Muscle layer of colon (tissue), 2 donors: ENCODE measurements around the gene TXNDC5.

Experiments used
- H3K27ac ChIP-seq: one replicate; pipeline ENCODE4 v1.7.0; 2013; ENCODE audit warnings: low read depth, mild to moderate bottlenecking, low read length, moderate library complexity
- H3K27me3 ChIP-seq, 2 donors: one replicate each; pipeline ENCODE4 v1.7.0; 2013; ENCODE audit warnings: low read length in 2 of 2, mild to moderate bottlenecking in 2 of 2; ENCODE audit not compliant: insufficient read depth in 2 of 2, control insufficient read depth in 1 of 2
- H3K36me3 ChIP-seq: one replicate; pipeline ENCODE4 v1.7.0; 2013; ENCODE audit warnings: mild to moderate bottlenecking, low read length; ENCODE audit not compliant: insufficient read depth
- H3K4me1 ChIP-seq: one replicate; pipeline ENCODE4 v1.7.0; 2013; ENCODE audit warnings: mild to moderate bottlenecking, low read length; ENCODE audit not compliant: insufficient read depth
- H3K4me3 ChIP-seq, 2 donors: one replicate each; pipeline ENCODE4 v1.7.0; 2013; ENCODE audit warnings: low read length in 2 of 2, low read depth in 1 of 2, mild to moderate bottlenecking in 1 of 2, moderate library complexity in 1 of 2
- H3K9ac ChIP-seq: one replicate; pipeline ENCODE4 v1.7.0; 2013; ENCODE audit warnings: low read length
- H3K9me3 ChIP-seq: one replicate; pipeline ENCODE4 v1.7.0; 2013; ENCODE audit warnings: mild to moderate bottlenecking, low read length
- donor health status: abdominal sarcoma.
- donor health status: Adenocarcinoma of cecum.

The TXNDC5 gene

DNA sequence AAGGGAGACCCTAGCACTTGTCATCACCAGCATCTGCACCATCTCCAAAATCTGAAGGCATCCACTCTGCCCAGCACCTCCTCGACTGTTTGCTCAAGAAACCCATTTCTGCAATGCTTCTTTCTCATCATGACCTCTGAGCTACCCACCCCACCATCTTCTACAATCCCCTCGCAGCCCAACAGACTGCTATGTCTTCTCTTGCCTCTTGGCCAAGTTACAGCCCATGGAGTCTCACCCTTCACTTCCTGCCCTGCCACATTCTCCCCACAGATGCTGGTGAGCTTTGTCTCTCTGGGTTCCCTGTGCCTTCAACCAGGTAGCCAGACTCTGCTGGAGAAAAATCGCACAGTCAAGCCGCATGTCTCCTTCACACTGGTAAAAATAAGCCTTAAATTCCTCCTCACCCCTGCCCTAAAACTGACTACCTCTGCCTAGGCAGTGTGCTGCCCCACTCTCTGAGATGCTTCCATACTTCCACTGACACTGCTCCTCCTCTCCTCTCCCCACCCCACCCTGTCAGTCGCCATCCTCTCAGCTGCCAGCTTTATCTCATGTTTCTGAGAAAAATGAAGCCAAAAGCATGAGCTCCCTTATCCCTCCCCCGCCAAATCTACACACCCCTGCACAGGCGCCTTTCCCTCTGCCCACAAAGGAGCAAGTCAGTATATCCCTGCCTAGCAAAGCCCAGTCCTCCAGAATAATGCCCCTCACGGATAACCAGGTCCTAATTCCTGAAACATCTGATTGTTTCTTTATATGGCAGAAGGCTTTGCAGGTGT, 2.3 kb upstream of the TXNDC5 start:
- Histone ChIP-seq H3K4me3 (no peak overlapping the region), H3K36me3 (no peaks in the 10 kb centered on the region), H3K4me1 (peaks cover 11% of the 10 kb centered on the region), H3K27ac (no peak overlapping the region), H3K9ac (no peak overlapping the region), H3K27me3 (no peaks in the 10 kb centered on the region), H3K9me3 (no peaks in the 10 kb centered on the region)

DNA sequence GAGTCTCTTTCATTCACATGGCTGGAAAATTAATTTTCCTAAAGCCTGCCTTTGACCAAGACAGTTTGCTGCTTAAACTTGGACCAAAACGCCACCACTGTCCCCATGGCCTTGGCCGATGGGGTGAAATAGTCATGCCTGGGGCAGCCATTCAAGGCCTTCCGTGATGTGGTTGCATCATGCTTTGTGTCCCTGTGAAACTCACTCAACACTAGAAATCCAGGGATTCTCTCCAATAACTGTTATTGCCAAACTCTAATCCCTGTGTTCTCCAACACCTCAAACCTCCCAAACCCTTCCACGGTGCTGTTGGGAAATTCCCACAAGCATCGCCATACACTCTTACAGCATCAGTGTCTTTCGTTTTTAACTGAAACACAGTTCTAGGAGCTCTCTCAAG, 1.4 kb upstream of the TXNDC5 start:
- no peaks in the 10 kb centered on the region for H3K36me3 ChIP-seq
- H3K4me1 ChIP-seq: peaks cover 11% of the 10 kb centered on the region
- no peaks in the 10 kb centered on the region for H3K9me3 ChIP-seq
- H3K27me3 ChIP-seq: no peaks in the 10 kb centered on the region
- H3K27ac ChIP-seq: no peak overlapping the region
- no peak overlapping the region for H3K9ac ChIP-seq
- H3K4me3 ChIP-seq: no peak overlapping the region

DNA sequence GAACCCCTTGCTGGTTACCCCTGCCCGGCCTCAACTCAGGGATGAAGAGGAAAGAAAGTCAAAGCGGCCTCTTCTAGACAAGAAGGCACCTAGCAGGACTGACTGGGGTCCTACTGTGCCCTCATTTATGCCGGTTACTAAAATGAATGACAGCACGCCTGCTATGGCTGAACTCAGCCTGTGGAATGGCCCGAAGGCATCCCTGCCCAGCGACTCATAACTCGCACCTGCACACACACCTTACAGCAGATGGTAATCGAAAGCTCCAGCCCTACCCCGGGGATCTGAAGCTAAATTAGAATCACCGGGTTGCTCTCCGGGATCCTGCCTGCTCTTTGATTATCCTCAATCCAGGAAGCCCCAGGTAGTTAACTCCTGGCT, 747 bp upstream of the TXNDC5 start:
- Histone ChIP-seq H3K4me3 (peak overlapping the region; percentile 43 to 70), H3K4me1 (peaks cover 11% of the 10 kb centered on the region), H3K27me3 (no peaks in the 10 kb centered on the region), H3K9me3 (no peaks in the 10 kb centered on the region), H3K9ac (peak overlapping the region; percentile 71), H3K27ac (no peak overlapping the region), H3K36me3 (no peaks in the 10 kb centered on the region)

DNA sequence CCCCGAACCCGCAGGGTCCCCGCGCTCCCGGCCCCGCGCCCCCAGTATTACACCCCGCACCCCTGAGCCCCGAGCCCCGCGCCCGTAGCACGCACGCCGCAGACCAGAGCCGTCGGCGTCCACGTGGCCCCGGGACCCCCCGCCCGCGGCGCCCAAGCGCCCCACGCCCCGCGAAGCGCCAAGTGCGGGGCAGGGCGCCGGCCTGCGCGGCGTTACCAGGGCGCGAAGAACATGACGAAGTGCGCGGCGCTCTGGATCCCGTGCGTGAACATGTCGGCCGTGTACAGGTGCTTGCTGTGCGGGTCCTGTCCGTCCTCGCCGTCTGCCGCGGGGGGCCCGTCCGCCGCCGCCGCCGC, 312 bp downstream of the TXNDC5 start:
- peak overlapping the region in 1 of 2 donors; percentile 71 for H3K4me3 ChIP-seq
- no peak overlapping the region for H3K27ac ChIP-seq
- H3K4me1 ChIP-seq: peaks cover 11% of the 10 kb centered on the region
- no peaks in the 10 kb centered on the region for H3K36me3 ChIP-seq
- no peaks in the 10 kb centered on the region for H3K9me3 ChIP-seq
- H3K9ac ChIP-seq: no peak overlapping the region
- no peaks in the 10 kb centered on the region for H3K27me3 ChIP-seq

DNA sequence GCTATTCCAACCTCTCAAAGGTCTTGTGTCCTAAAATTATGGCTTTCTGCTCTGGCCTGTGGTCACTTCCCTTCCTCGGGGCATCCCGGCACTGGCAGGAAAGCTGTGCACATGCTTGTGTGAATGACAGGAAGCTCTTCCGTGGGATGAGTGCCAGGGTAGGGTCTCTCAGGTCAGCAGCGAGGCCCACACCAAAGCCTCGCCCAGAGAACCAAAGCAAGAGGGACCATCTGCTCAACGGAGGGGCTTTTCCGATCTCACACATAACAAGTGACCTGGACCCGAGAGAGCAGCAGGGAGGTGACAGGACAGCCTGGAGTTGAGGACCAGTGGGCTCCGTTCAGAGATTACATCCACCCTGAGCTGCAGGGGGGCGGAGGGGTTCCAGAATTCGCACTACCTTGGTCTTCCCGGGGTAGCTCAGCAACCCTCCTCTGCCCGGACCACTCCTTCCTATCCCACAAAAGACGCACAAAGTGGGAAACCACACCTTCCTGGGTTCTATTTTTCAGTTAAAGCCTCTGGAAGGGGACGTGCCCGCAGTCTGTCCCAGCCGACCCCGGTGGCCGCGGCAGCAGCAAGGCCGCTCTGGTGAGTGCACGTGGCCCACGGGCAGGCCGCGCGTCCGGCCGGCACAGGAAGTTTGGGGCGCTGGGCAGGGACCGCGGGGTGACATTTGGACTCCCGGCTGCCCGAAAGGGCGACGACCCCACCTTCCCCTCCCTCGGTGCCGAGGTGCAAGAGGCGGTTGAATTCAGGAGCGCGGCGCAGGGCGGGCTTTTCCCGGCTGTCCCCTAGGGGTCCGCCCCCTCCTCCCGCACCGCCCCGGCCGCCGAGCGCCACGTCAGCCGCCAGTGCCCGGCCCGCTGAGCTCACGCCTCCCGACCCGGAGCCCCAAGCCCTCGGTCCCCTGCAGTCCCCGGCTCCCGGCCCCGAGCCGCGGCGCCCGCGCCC, 988 bp downstream of the TXNDC5 start:
- Histone ChIP-seq H3K27me3 (no peaks in the 10 kb centered on the region), H3K9me3 (no peaks in the 10 kb centered on the region), H3K4me3 (peak overlapping the region; percentile 71 to 72), H3K27ac (no peak overlapping the region), H3K36me3 (no peaks in the 10 kb centered on the region), H3K9ac (peak overlapping the region; percentile 42), H3K4me1 (peaks cover 11% of the 10 kb centered on the region)

DNA sequence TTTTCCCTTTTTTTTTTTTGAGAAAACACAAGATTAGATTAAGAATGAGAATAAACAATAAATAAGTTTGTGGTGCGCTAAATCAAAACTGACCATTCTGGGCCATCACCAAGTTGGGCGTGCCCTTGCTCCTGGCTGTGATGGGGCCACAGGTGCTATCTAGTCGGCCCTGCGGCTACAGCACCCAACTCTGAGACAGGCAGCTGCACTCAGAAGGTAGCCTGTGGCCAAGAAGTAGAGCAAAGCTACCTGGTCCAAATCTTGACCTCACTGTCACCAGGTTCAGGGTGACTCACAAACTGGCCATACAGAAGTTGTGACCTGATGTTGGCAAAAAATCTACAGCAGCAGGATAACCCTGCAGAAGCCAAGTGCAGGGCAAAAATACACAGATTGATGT, 3.4 kb downstream of the TXNDC5 start:
- Histone ChIP-seq H3K9ac (no peak overlapping the region), H3K27ac (no peak overlapping the region), H3K4me1 (peaks cover 11% of the 10 kb centered on the region)

DNA sequence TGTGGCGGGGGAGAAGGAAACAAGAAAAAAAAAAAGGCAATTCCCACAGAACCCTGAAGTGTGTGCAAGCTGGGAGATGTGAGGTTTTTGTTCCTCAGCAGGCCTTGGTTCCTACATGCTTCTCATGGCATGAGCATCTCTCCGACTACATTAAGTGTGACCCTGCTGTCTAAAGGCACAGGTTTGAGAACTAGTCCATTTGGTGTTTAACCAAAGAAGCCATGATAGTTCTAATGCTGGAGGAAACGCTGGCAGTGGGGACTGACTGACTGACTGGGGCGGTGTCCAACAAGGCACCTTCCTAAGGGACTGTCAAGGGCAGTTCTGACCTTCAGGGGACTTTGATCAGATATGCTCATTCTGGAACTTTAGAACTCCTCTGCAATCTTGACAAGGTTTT, 3.8 kb downstream of the TXNDC5 start:
- Histone ChIP-seq H3K27me3 (no peaks in the 10 kb centered on the region), H3K9ac (no peak overlapping the region)

More for the DNA sequence above, 3.4 kb downstream of the TXNDC5 start:
- Histone ChIP-seq H3K27me3 (no peaks in the 10 kb centered on the region), H3K4me3 (no peak overlapping the region), H3K9me3 (no peaks in the 10 kb centered on the region), H3K36me3 (peaks cover 13% of the 10 kb centered on the region)

DNA sequence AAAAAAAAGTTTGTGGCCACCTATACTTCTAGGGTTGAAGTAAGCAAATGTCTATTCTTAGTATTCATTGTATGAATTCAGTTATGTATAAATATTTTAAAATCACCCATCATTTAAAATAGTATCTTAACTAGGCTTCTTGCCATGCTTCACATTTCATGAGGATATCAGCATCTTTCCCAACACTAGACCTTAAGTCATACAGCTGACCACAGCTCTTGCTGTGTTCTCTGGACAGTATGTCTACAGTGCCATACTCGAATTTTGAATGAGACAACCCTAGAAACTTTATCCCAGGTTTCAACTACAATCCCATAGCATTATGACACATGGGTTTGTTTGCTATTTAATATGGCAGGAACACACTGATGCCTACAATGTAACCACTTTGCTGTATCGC, 5.2 kb downstream of the TXNDC5 start:
- Histone ChIP-seq H3K36me3 (peaks cover 30% of the 10 kb centered on the region), H3K9me3 (no peaks in the 10 kb centered on the region), H3K4me3 (no peak overlapping the region), H3K27ac (no peak overlapping the region), H3K27me3 (no peaks in the 10 kb centered on the region), H3K4me1 (peaks cover 11% of the 10 kb centered on the region), H3K9ac (no peak overlapping the region)

More for the DNA sequence above, 3.8 kb downstream of the TXNDC5 start:
- Histone ChIP-seq H3K36me3 (peaks cover 17% of the 10 kb centered on the region), H3K4me1 (peaks cover 11% of the 10 kb centered on the region), H3K4me3 (no peak overlapping the region), H3K9me3 (no peaks in the 10 kb centered on the region), H3K27ac (no peak overlapping the region)

DNA sequence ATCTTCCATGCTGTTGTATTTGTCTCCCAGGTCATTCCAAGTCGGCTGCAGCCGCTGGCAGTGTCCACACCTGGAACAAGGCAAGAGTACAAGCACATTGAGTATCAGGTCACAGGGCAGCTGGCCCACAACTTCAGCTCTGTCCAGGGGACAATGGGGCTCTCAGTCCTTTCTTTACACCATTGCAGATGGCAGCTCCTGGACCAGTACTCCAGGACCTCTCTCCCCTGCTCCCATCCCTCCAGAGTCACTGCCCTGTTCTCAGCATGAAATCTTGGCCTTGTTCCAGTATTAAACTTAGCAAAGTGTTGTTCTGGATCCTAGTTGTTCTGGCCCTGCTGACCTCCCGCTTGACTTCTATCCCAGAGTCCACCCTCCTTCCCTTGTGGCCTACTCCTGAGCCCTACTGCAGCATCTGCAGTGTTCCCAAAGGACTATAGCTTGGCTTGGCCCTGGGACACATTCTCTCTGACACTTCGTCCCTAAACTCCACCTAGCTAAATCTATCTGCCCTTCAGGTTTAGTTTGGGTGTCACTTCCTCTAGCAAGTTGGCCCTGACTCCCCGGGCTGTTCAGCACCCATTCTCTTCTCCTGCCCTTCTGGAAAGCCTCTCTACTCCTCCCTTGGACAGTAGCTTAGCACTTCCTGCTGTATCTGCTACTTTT, 5.8 kb downstream of the TXNDC5 start:
- Histone ChIP-seq H3K9me3 (no peaks in the 10 kb centered on the region), H3K27me3 (no peaks in the 10 kb centered on the region), H3K9ac (no peak overlapping the region), H3K4me3 (no peak overlapping the region), H3K27ac (no peak overlapping the region), H3K4me1 (peaks cover 11% of the 10 kb centered on the region), H3K36me3 (peaks cover 30% of the 10 kb centered on the region)

DNA sequence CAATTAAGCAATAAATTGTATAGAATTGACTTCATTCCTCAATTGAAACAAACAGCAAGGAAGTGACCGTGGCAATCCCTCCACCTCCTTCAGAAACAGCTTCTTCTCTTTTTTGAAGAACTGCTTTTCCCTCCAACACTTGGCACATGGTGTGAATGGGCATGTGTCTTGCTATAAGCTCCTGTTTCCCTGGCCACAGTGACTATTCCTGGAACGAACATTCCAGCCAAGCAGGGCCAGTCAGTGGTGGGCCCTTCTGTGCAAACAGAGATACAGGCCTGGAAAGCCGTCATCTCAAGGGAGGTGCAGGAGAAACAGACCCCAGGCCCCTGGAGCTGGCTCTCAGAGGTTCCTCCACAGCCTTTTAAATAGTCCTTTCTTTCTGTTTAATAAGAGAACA, 6.9 kb downstream of the TXNDC5 start:
- Histone ChIP-seq H3K4me3 (no peak overlapping the region), H3K9ac (no peak overlapping the region), H3K9me3 (no peaks in the 10 kb centered on the region), H3K27me3 (no peaks in the 10 kb centered on the region), H3K4me1 (peaks cover 1% of the 10 kb centered on the region), H3K27ac (no peak overlapping the region), H3K36me3 (peaks cover 35% of the 10 kb centered on the region)

DNA sequence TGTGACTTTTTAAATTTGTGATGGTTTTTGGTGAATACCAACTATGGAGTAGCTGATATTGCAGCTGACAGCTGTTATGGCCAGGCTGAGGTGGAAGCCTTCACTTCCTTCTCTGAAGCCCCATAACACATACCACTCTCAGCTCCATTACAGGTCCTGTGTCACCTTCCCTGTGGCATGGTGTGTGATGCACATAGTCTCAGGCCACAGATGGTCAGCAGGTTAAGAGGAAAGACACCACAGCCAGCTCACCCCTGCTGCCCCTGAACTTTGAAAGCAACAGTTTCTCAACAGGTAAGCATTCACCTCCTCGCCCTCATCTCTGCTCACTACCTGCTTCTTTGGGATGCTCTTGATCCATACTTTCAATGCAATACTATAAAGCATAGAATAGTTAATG, 7.7 kb downstream of the TXNDC5 start:
- Histone ChIP-seq H3K4me3 (no peak overlapping the region), H3K9ac (no peak overlapping the region), H3K27me3 (no peaks in the 10 kb centered on the region), H3K9me3 (no peaks in the 10 kb centered on the region), H3K36me3 (peaks cover 42% of the 10 kb centered on the region), H3K27ac (no peak overlapping the region), H3K4me1 (no peaks in the 10 kb centered on the region)
